Ascending aorta (tissue), 2 donors: ENCODE measurements around the gene DHX38. TPM values are rescaled to one million over a fixed set of nuclear protein-coding genes. Genes with fewer than 3 reads are reported as not detected.

ENCODE experiments used
- DNase-seq, 2 donors: peaks; one replicate each; pipeline ENCODE4 v3.0.0-alpha.2; 2019; ENCODE audit warnings: low spot score in 2 of 2
- H3K27ac ChIP-seq, 2 donors: fragments of 200-600 bp; sonication (generic); one replicate each; pipeline ENCODE4 v1.5.1; 2016 to 2017; ENCODE audit warnings: mild to moderate bottlenecking in 1 of 2
- H3K27me3 ChIP-seq: fragments of 200-600 bp; sonication (generic); one replicate; pipeline ENCODE4 v1.5.1; 2017
- H3K36me3 ChIP-seq, 2 donors: fragments of 200-600 bp; sonication (generic); one replicate each; pipeline ENCODE4 v1.5.1; 2016
- H3K4me1 ChIP-seq, 2 donors: fragments of 200-600 bp; sonication (generic); one replicate each; pipeline ENCODE4 v1.5.1; 2016 to 2017; ENCODE audit warnings: mild to moderate bottlenecking in 1 of 2
- H3K4me3 ChIP-seq, 2 donors: fragments of 200-600 bp; sonication (generic); one replicate each; pipeline ENCODE4 v1.5.1; 2016 to 2017; ENCODE audit warnings: mild to moderate bottlenecking in 1 of 2
- H3K9me3 ChIP-seq, 2 donors: fragments of 200-600 bp; sonication (generic); one replicate each; pipeline ENCODE4 v1.5.1; 2016
- CTCF ChIP-seq, 3 experiments: fragments of 200-600 bp in 2 of 3; fragments of 450-650 bp in 1 of 3; sonication (generic) in 2 of 3; IDR thresholded peaks; one replicate each; pipeline ENCODE4 v1.5.1; 2016 to 2019; ENCODE audit warnings: antibody characterized with exemption in 3 of 3, mild to moderate bottlenecking in 1 of 3, moderate library complexity in 1 of 3
- intact Hi-C: fragments of 100-400 bp; cut with DNase I; formaldehyde crosslinking; loops from one replicate; pipeline ENCODE4 v1.15.1; 2023
- total RNA-seq: library from RNA; depleted of rRNA; stranded (reverse); fragments of >200 nt; gene quantifications from one replicate; pipeline ENCODE4 v1.1.0, GENCODE V29; 2016

Gene DHX38
- total RNA-seq, 1 donor from 2014 or later, result 11.7 TPM

- no peaks in the 10 kb centered on the region for H3K4me1 ChIP-seq
- H3K27ac ChIP-seq, result no peak overlapping the region
- no peaks in the 10 kb centered on the region for H3K27me3 ChIP-seq
- no peaks in the 10 kb centered on the region for H3K36me3 ChIP-seq
- intact Hi-C loops, result no loop called here
- no peak for TF ChIP-seq CTCF (IDR thresholded peaks at IDR 0.05)
- no peak for DNase-seq
- no peak overlapping the region for H3K4me3 ChIP-seq
- H3K9me3 ChIP-seq, result no peaks in the 10 kb centered on the region
Measured at GRCh38 chr16:72125635-72126428, 32.2 kb downstream of the DHX38 start.

- Histone ChIP-seq H3K27me3 (no peaks in the 10 kb centered on the region), H3K9me3 (no peaks in the 10 kb centered on the region), H3K36me3 (no peaks in the 10 kb centered on the region), H3K27ac (no peak overlapping the region), H3K4me1 (no peaks in the 10 kb centered on the region), H3K4me3 (no peak overlapping the region)
- no peak for DNase-seq
- intact Hi-C loops, result no loop called here
- TF ChIP-seq CTCF (IDR thresholded peaks at IDR 0.05), result no peak
Measured at GRCh38 chr16:72126429-72126765, 32.8 kb downstream of the DHX38 start.

- Histone ChIP-seq H3K27me3 (no peaks in the 10 kb centered on the region), H3K27ac (no peak overlapping the region), H3K9me3 (no peaks in the 10 kb centered on the region), H3K36me3 (no peaks in the 10 kb centered on the region), H3K4me1 (no peaks in the 10 kb centered on the region), H3K4me3 (no peak overlapping the region)
- intact Hi-C loops, result no loop called here
- no peak for TF ChIP-seq CTCF (IDR thresholded peaks at IDR 0.05)
- no peak for DNase-seq
Measured at GRCh38 chr16:72128701-72129100, 35.1 kb downstream of the DHX38 start.

- DNase-seq, result no peak
- intact Hi-C loops, result no loop called here
- H3K36me3 ChIP-seq, result no peaks in the 10 kb centered on the region
- H3K4me3 ChIP-seq, result no peak overlapping the region
- no peaks in the 10 kb centered on the region for H3K9me3 ChIP-seq
- H3K27ac ChIP-seq, result no peak overlapping the region
- no peak for TF ChIP-seq CTCF (IDR thresholded peaks at IDR 0.05)
- no peaks in the 10 kb centered on the region for H3K27me3 ChIP-seq
- H3K4me1 ChIP-seq, result no peaks in the 10 kb centered on the region
Measured at GRCh38 chr16:72129976-72130656, 36.5 kb downstream of the DHX38 start.

GRCh38 chr16:72131036-72131435 is 37.4 kb downstream of the DHX38 start:
- Histone ChIP-seq H3K36me3 (no peaks in the 10 kb centered on the region), H3K27ac (no peak overlapping the region), H3K4me3 (no peak overlapping the region), H3K27me3 (no peaks in the 10 kb centered on the region), H3K4me1 (no peaks in the 10 kb centered on the region), H3K9me3 (no peaks in the 10 kb centered on the region)
- intact Hi-C loops, result no loop called here
- DNase-seq, result no peak
- no peak for TF ChIP-seq CTCF (IDR thresholded peaks at IDR 0.05)
